Muscle layer of duodenum (tissue), 2 donors: Measurements from ENCODE around the gene TPRX1.
"Not testable (repeated sequence)": the region's sequence is repeated elsewhere in the genome, so short reads cannot be mapped to it uniquely, and the experiment has no call there.

ENCODE experiments used
- H3K27ac ChIP-seq: one replicate; pipeline ENCODE4 v1.7.0; 2013; ENCODE audit warnings: mild to moderate bottlenecking, low read length
- H3K27me3 ChIP-seq: one replicate; pipeline ENCODE4 v1.7.0; 2013; ENCODE audit warnings: low read depth, mild to moderate bottlenecking, control low read depth, low read length
- H3K36me3 ChIP-seq, 2 donors: one replicate each; pipeline ENCODE4 v1.7.0; 2013; ENCODE audit warnings: low read length in 2 of 2, control low read depth in 1 of 2, mild to moderate bottlenecking in 1 of 2; ENCODE audit not compliant: insufficient read depth in 2 of 2, control insufficient read depth in 1 of 2
- H3K4me1 ChIP-seq, 2 donors: one replicate each; pipeline ENCODE4 v1.7.0; 2013; ENCODE audit warnings: low read length in 2 of 2, mild to moderate bottlenecking in 2 of 2, control low read depth in 1 of 2, moderate library complexity in 1 of 2; ENCODE audit not compliant: insufficient read depth in 2 of 2, control insufficient read depth in 1 of 2
- H3K4me3 ChIP-seq, 2 donors: one replicate each; pipeline ENCODE4 v1.7.0; 2013; ENCODE audit warnings: low read length in 2 of 2, low read depth in 1 of 2, mild to moderate bottlenecking in 1 of 2
- H3K9me3 ChIP-seq, 2 donors: one replicate each; pipeline ENCODE4 v1.7.0; 2013; ENCODE audit warnings: low read length in 2 of 2, control low read depth in 1 of 2, mild to moderate bottlenecking in 1 of 2; ENCODE audit not compliant: control insufficient read depth in 1 of 2
- donor health status: healthy.

The TPRX1 gene

GRCh38 chr19:47821460-47822020 is 17.2 kb upstream of the TPRX1 start, which contains the start of gene CRX:
TSS of gene CRX (plus strand) at chr19:47821937. CDS start at chr19:47834444, 12,507 bp downstream.
- no peaks in the 10 kb centered on the region for H3K36me3 ChIP-seq
- H3K4me1 ChIP-seq: no peaks in the 10 kb centered on the region
- H3K9me3 ChIP-seq: no peaks in the 10 kb centered on the region
- H3K27ac ChIP-seq: no peak within 1 kb of the TSS
- H3K27me3 ChIP-seq: peaks cover 6% of the 10 kb centered on the region
- no peak within 1 kb of the TSS for H3K4me3 ChIP-seq

- H3K4me3 ChIP-seq: no peak overlapping the region
- peaks cover 6% of the 10 kb centered on the region for H3K27me3 ChIP-seq
- H3K36me3 ChIP-seq: no peaks in the 10 kb centered on the region
- no peaks in the 10 kb centered on the region for H3K4me1 ChIP-seq
- no peaks in the 10 kb centered on the region for H3K9me3 ChIP-seq
- H3K27ac ChIP-seq: no peak overlapping the region
Measured at GRCh38 chr19:47820410-47820809, 16.1 kb upstream of the TPRX1 start.

- no peak overlapping the region for H3K4me3 ChIP-seq
- no peaks in the 10 kb centered on the region for H3K36me3 ChIP-seq
- peaks cover 6% of the 10 kb centered on the region for H3K27me3 ChIP-seq
- no peaks in the 10 kb centered on the region for H3K9me3 ChIP-seq
- H3K4me1 ChIP-seq: no peaks in the 10 kb centered on the region
- H3K27ac ChIP-seq: no peak overlapping the region
Measured at GRCh38 chr19:47819858-47820257, 15.5 kb upstream of the TPRX1 start.

- H3K4me3 ChIP-seq, H3K27ac ChIP-seq, H3K9me3 ChIP-seq, H3K4me1 ChIP-seq, H3K27me3 ChIP-seq, H3K36me3 ChIP-seq: not testable (repeated sequence)
Measured at GRCh38 chr19:47818221-47818620, 13.9 kb upstream of the TPRX1 start.

- H3K4me1 ChIP-seq, H3K9me3 ChIP-seq, H3K4me3 ChIP-seq, H3K27me3 ChIP-seq, H3K36me3 ChIP-seq, H3K27ac ChIP-seq: not testable (repeated sequence)
Measured at GRCh38 chr19:47816270-47816669, 11.9 kb upstream of the TPRX1 start.

GRCh38 chr19:47813995-47814328 is 9.6 kb upstream of the TPRX1 start:
- Histone ChIP-seq H3K27ac (no peak overlapping the region), H3K9me3 (no peaks in the 10 kb centered on the region), H3K4me1 (no peaks in the 10 kb centered on the region), H3K36me3 (no peaks in the 10 kb centered on the region), H3K4me3 (no peak overlapping the region), H3K27me3 (no peaks in the 10 kb centered on the region)

GRCh38 chr19:47813304-47813994 is 9.1 kb upstream of the TPRX1 start:
- Histone ChIP-seq H3K36me3 (no peaks in the 10 kb centered on the region), H3K27ac (no peak overlapping the region), H3K4me1 (no peaks in the 10 kb centered on the region), H3K9me3 (no peaks in the 10 kb centered on the region), H3K4me3 (no peak overlapping the region), H3K27me3 (no peaks in the 10 kb centered on the region)

GRCh38 chr19:47806435-47806834 is 2.1 kb upstream of the TPRX1 start:
- Histone ChIP-seq H3K4me1 (no peaks in the 10 kb centered on the region), H3K36me3 (no peaks in the 10 kb centered on the region), H3K9me3 (no peaks in the 10 kb centered on the region), H3K27me3 (no peaks in the 10 kb centered on the region), H3K4me3 (no peak overlapping the region), H3K27ac (no peak overlapping the region)

- Histone ChIP-seq H3K27me3 (no peaks in the 10 kb centered on the region), H3K4me1 (no peaks in the 10 kb centered on the region), H3K4me3 (no peak overlapping the region), H3K9me3 (no peaks in the 10 kb centered on the region), H3K36me3 (no peaks in the 10 kb centered on the region), H3K27ac (no peak overlapping the region)
Measured at GRCh38 chr19:47805313-47805712, 962 bp upstream of the TPRX1 start.

- not testable (repeated sequence) for H3K4me3 ChIP-seq, H3K27ac ChIP-seq, H3K27me3 ChIP-seq
Measured at GRCh38 chr19:47803671-47804070, 680 bp downstream of the TPRX1 start.

GRCh38 chr19:47803148-47803547 is 1.2 kb downstream of the TPRX1 start:
- not testable (repeated sequence) for H3K36me3 ChIP-seq, H3K27ac ChIP-seq, H3K4me3 ChIP-seq, H3K27me3 ChIP-seq, H3K9me3 ChIP-seq, H3K4me1 ChIP-seq

More at GRCh38 chr19:47803671-47804070, 680 bp downstream of the TPRX1 start:
- not testable (repeated sequence) for H3K4me1 ChIP-seq, H3K9me3 ChIP-seq, H3K36me3 ChIP-seq

- Histone ChIP-seq H3K9me3 (no peaks in the 10 kb centered on the region), H3K4me1 (no peaks in the 10 kb centered on the region), H3K36me3 (no peaks in the 10 kb centered on the region), H3K27me3 (no peaks in the 10 kb centered on the region), H3K27ac (no peak overlapping the region), H3K4me3 (no peak overlapping the region)
Measured at GRCh38 chr19:47802521-47803043, 1.8 kb downstream of the TPRX1 start.
